Cardiac septum (tissue), 1 donor: ENCODE measurements around the gene P3H3. TPM values are rescaled to one million over a fixed set of nuclear protein-coding genes. Genes with fewer than 3 reads are reported as not detected.
"Not testable (repeated sequence)": the region's sequence is repeated elsewhere in the genome, so short reads cannot be mapped to it uniquely, and the experiment has no call there.

Experiments used
- DNase-seq: peaks from one replicate; pipeline ENCODE4 v3.0.0-alpha.2; 2020; ENCODE audit warnings: low spot score
- intact Hi-C: fragments of 100-400 bp; cut with DNase I; formaldehyde crosslinking; loops from one replicate; pipeline ENCODE4 v1.14.0; 2022
- total RNA-seq: library from RNA; stranded (reverse); fragmentation: NEBNext Ultra II Directional; extraction: Animal tissue kit (Norgen Biotek cat#: 25700); gene quantifications from one replicate; pipeline ENCODE4 v1.2.1, GENCODE V29; 2021
- donor health status: DM: no; HTN: no; CAD: no.

The P3H3 gene
- total RNA-seq, 1 donor from 2014 or later = 25.7 TPM

DNA sequence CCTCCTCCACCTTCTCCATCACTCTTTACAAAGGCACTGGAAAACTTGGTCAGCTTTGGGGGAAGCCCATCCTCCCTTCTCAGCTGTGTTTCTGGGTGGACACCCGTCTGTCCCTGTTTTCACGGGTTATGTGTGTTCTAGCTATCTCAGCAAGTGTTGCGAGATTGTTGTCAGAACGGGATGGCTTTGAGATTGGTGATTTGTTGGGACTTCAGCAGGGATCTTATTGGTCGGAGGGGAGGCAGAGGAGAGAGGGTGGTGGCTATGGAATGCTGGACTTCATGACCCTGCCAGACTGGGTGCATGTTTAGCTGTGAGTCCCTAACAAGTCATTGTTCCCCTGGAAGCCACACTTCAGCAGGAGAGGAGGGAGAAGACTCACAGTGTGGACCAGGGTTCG, 25.8 kb downstream of the P3H3 start:
- intact Hi-C loops = no loop called here

GRCh38 chr12:6855322-6855721, 27.1 kb downstream of the P3H3 start:
- intact Hi-C loops = no loop called here
- DNase-seq = no peak

More for the DNA sequence above, 25.8 kb downstream of the P3H3 start:
- no peak for DNase-seq

GRCh38 chr12:6858799-6859198, 30.6 kb downstream of the P3H3 start:
- no peak for DNase-seq
- intact Hi-C loops = no loop called here

DNA sequence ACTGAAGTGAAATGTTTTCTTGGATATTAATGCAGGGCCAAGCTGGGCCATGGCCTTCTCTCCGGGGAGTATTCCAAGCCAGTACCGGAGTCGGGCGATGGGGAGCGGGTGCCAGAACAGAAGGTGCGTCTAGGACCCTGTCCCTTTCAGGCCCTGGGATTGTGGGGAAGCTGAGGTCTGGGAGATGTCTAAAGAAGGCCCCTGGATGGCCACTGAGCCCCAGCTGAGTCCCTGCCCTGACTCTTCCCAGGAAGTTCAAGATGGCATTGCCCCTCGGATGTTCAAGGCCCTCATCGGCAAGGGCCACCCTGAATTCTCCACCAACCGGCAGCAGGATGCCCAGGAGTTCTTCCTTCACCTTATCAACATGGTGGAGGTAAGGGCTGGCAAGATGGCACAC, 31.9 kb downstream of the P3H3 start:
- intact Hi-C loops = no loop called here
- no peak for DNase-seq

- no peak for DNase-seq
- intact Hi-C loops = no loop called here
Measured at GRCh38 chr12:6860942-6861341, 32.7 kb downstream of the P3H3 start.

GRCh38 chr12:6861391-6861790, 33.2 kb downstream of the P3H3 start:
- intact Hi-C loops = no loop called here

DNA sequence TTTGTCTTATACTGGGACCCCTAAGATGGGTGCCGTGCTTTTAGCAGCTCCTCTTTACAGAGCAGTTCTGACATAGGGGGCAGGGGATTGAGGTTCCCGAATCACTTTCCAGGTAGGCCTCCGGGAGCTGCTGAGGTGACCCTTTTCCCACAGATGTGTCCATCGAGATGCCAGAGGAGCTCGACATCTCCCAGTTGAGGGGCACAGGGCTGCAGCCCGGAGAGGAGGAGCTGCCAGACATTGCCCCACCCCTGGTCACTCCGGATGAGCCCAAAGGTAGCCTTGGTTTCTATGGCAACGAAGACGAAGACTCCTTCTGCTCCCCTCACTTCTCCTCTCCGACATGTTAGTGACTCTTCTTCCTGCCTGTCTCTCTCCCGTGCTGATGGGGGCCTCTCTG, 34.8 kb downstream of the P3H3 start:
- intact Hi-C loops = no loop called here
- no peak for DNase-seq

More at GRCh38 chr12:6861391-6861790, 33.2 kb downstream of the P3H3 start:
- no peak for DNase-seq

DNA sequence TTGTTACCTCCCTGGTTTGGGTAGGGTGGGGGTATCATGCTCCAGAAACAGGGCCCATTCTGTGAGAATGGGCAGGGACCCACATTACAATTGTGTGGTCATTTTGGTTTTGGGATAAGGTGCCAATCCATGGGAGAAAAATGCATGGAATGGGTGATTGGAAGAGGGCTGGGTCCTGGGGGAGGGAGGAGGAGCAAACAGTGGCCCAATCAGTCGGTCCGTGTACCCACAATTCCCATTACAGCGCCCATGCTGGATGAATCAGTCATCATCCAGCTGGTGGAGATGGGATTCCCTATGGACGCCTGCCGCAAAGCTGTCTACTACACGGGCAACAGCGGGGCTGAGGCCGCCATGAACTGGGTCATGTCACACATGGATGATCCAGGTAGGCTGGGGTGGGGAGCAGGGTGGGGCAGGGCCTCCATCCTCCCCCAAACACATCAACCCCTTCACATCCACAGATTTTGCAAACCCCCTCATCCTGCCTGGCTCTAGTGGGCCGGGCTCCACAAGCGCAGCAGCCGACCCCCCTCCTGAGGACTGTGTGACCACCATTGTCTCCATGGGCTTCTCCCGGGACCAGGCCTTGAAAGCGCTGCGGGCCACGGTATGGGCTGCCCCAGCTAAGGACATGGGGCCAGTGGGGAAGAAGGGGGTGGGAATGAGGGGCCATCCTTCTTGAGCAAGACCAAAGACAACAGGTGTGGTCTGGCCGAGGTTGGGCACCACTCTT, 35.5 kb downstream of the P3H3 start:
- intact Hi-C loops = no loop called here
- DNase-seq = no peak

DNA sequence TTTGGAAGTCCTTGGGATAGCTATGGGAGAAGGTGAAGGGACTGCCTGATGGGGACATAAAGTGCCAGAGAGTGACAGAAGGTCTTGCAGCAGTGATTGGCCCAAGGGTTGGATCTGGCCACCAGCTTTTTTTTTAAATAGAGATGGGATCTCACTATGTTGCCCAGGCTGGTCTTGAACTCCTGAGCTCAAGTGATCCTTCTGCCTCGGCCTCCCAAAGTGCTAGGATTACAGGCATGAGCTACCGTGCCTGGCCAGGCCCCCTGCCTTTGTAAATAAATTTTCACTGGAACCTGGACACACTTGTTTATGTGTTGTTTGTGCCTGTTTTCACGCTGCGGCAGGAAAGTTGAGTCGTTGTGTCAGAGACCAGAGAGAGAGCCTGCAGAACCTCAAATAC, 37.1 kb downstream of the P3H3 start:
- intact Hi-C loops, DNase-seq: not testable (repeated sequence)

GRCh38 chr12:6866163-6866919, 38.1 kb downstream of the P3H3 start:
- no peak for DNase-seq
- intact Hi-C loops = no loop called here

GRCh38 chr12:6866920-6867412, 38.8 kb downstream of the P3H3 start:
- intact Hi-C loops = no loop called here
- no peak for DNase-seq

DNA sequence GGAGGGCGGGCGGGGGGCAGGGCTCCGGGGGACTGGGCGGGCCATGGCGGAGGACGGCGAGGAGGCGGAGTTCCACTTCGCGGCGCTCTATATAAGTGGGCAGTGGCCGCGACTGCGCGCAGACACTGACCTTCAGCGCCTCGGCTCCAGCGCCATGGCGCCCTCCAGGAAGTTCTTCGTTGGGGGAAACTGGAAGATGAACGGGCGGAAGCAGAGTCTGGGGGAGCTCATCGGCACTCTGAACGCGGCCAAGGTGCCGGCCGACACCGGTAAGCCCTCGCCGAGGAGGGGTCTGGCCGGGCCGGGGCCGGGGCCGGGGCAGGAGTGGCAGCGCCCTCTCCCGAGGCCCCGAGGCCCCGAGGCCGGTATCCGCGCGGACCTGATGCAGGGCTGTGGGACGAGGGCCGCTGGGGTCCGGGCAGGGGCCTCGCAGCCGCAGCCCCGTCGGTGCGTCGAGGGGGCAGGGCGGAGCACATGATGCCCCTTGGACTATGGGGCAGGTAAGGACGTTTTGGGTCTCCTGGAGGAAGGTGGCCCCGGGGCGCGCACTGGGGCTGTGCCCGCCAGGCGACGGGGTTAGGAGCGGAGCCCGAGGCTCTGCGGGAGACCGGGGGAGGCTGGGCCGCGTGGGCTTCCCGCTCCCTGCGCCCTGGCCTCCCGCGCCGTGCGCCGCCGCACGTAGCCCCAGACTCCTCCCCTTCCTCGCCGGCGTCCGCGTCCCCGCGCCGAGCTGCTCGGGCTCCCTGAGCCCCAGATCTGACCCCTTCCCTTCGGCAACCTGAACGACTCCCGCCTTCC, 39.4 kb downstream of the P3H3 start, which contains the start of gene TPI1:
Gene TPI1, plus strand, starts transcription at position 119 of the 798 bp plus-strand sequence. Its CDS starts 36 bp downstream, at position 155.
- DNase-seq = peak; percentile 95
- intact Hi-C loops = no loop called here

- DNase-seq = no peak
- intact Hi-C loops = no loop called here
Measured at GRCh38 chr12:6868211-6869048, 40.2 kb downstream of the P3H3 start.

- DNase-seq = peak; percentile 90
- intact Hi-C loops = no loop called here
Measured at GRCh38 chr12:6869049-6870021, 41.1 kb downstream of the P3H3 start.

GRCh38 chr12:6870304-6870703, 42.1 kb downstream of the P3H3 start:
- intact Hi-C loops, DNase-seq: not testable (repeated sequence)

- DNase-seq = no peak
- intact Hi-C loops = no loop called here
Measured at GRCh38 chr12:6871052-6871957, 43.1 kb downstream of the P3H3 start.
